Stimulated activated CD8-positive, alpha-beta memory T cell treated with anti-CD3 and anti-CD28 coated beads, Interleukin-4, amount 100 ng/mL, for 4 hours (primary cell): Measurements from ENCODE around the gene PDK2.

Experiments
- DNase-seq, 2 donors: peaks; one replicate each; pipeline ENCODE4 v3.0.0-alpha.2; 2020; ENCODE audit warnings: low read depth in 2 of 2, low spot score in 1 of 2

Gene PDK2

GRCh38 chr17:50094753-50095619, at the start of gene PDK2:
PDK2 (plus strand) TSS chr17:50095351; CDS start chr17:50095436, 85 bp downstream.
- peak; percentile 89 to 95 for DNase-seq

- no peak for DNase-seq
Measured at GRCh38 chr17:50046179-50046578, 49.0 kb upstream of the PDK2 start.

- DNase-seq, result no peak
Measured at GRCh38 chr17:50046667-50047066, 48.5 kb upstream of the PDK2 start.

GRCh38 chr17:50047083-50047482, 48.1 kb upstream of the PDK2 start:
- DNase-seq, result no peak

- no peak for DNase-seq
Measured at GRCh38 chr17:50047488-50048126, 47.5 kb upstream of the PDK2 start.

GRCh38 chr17:50048146-50048720, 46.9 kb upstream of the PDK2 start:
- no peak for DNase-seq

- no peak for DNase-seq
Measured at GRCh38 chr17:50048988-50049387, 46.2 kb upstream of the PDK2 start.

- no peak for DNase-seq
Measured at GRCh38 chr17:50049636-50050035, 45.5 kb upstream of the PDK2 start.

- DNase-seq, result no peak
Measured at GRCh38 chr17:50050431-50051032, 44.6 kb upstream of the PDK2 start.

GRCh38 chr17:50051082-50051576, 44.0 kb upstream of the PDK2 start:
- DNase-seq, result peak; percentile 19 to 50

- no peak for DNase-seq
Measured at GRCh38 chr17:50051606-50052005, 43.5 kb upstream of the PDK2 start.

- no peak for DNase-seq
Measured at GRCh38 chr17:50052241-50052796, 42.8 kb upstream of the PDK2 start.

- DNase-seq, result no peak
Measured at GRCh38 chr17:50052822-50053653, 42.1 kb upstream of the PDK2 start.

- no peak for DNase-seq
Measured at GRCh38 chr17:50053654-50053960, 41.5 kb upstream of the PDK2 start.

- DNase-seq, result no peak
Measured at GRCh38 chr17:50055055-50055425, 40.1 kb upstream of the PDK2 start.

GRCh38 chr17:50055426-50056216, 39.5 kb upstream of the PDK2 start, which contains the start of gene ITGA3:
ITGA3 (plus strand) TSS chr17:50056110; CDS start chr17:50056440, 330 bp downstream.
- peak in 1 of 2 donors; percentile 34 for DNase-seq

GRCh38 chr17:50056217-50056960, 38.8 kb upstream of the PDK2 start:
- peak; percentile 14 to 19 for DNase-seq

- no peak for DNase-seq
Measured at GRCh38 chr17:50056961-50057330, 38.2 kb upstream of the PDK2 start.

- DNase-seq, result no peak
Measured at GRCh38 chr17:50057521-50057991, 37.6 kb upstream of the PDK2 start.
